IMR-90 (cell line): ENCODE results near the gene HSPG2. TPM values are rescaled to one million over a fixed set of nuclear protein-coding genes. Genes with fewer than 3 reads are reported as not detected.

Experiments used
- ATAC-seq: fragments of 200-7000 bp; cut with Tn5 transposase; 2 replicates; pipeline ENCODE4 v1.9.1; 2020; ENCODE audit warnings: low read depth, mild to moderate bottlenecking, moderate library complexity
- BruUV-seq: library from RNA; stranded (reverse); fragments of 400-500 nt; replicated peaks from 2 replicates; lab custom pipeline; 2021; lab: Mats Ljungman, UMichigan
- CTCF ChIA-PET: fragments of 300-600 bp; formaldehyde crosslinking; extraction: SDS; loops from one replicate; lab custom pipeline; 2021; ENCODE audit warnings: antibody characterized with exemption; lab: Yijun Ruan, JAX
- POLR2A ChIA-PET: fragments of 300-600 bp; sonication (Branson Sonifier 250); formaldehyde crosslinking; loops from one replicate; lab custom pipeline; 2022; ENCODE audit warnings: antibody characterized with exemption; ENCODE audit not compliant: unreplicated experiment; lab: Charles Lee
- DNase-seq: peaks from one replicate; pipeline ENCODE4 v3.0.0; 2013
- H2AFZ ChIP-seq: replicated peaks from 2 replicates; pipeline ENCODE3; 2013; ENCODE audit warnings: low read length, mild to moderate bottlenecking; ENCODE audit not compliant: poor library complexity
- H2AK5ac ChIP-seq: 2 replicates; pipeline ENCODE4 v1.6.1; 2013; ENCODE audit warnings: low read depth, low read length, inconsistent platforms
- H2AK9ac ChIP-seq: replicated peaks from 2 replicates; pipeline ENCODE3; 2013; ENCODE audit warnings: mild to moderate bottlenecking, low read depth, low read length, moderate library complexity; ENCODE audit not compliant: poor library complexity
- H2BK120ac ChIP-seq: 2 replicates; pipeline ENCODE4 v1.6.1; 2013; ENCODE audit warnings: low read depth, low read length, inconsistent platforms
- H2BK15ac ChIP-seq: 3 replicates; pipeline ENCODE4 v1.6.1; 2013; ENCODE audit warnings: low read depth, low read length, inconsistent platforms
- H2BK20ac ChIP-seq: 2 replicates; pipeline ENCODE4 v1.6.1; 2013; ENCODE audit warnings: low read depth, mild to moderate bottlenecking, inconsistent platforms, low read length, moderate library complexity
- H2BK5ac ChIP-seq: 2 replicates; pipeline ENCODE4 v1.6.1; 2013; ENCODE audit warnings: mild to moderate bottlenecking, low read depth, low read length, inconsistent platforms; ENCODE audit not compliant: poor library complexity, severe bottlenecking
- H3K14ac ChIP-seq: replicated peaks from 2 replicates; pipeline ENCODE4 v1.6.1; 2013; ENCODE audit warnings: low read depth, low read length, inconsistent platforms
- H3K18ac ChIP-seq: 2 replicates; pipeline ENCODE4 v1.6.1; 2013; ENCODE audit warnings: low read depth, low read length, control low read depth
- H3K23ac ChIP-seq: 2 replicates; pipeline ENCODE4 v1.6.1; 2013; ENCODE audit warnings: low read depth, low read length, inconsistent platforms
- H3K27ac ChIP-seq: 2 replicates; pipeline ENCODE4 v1.5.1; 2013; ENCODE audit warnings: mild to moderate bottlenecking, control low read depth, low read length; ENCODE audit not compliant: insufficient read depth
- H3K27me3 ChIP-seq: 2 replicates; pipeline ENCODE4 v1.6.1; 2013; ENCODE audit warnings: low read length; ENCODE audit not compliant: control insufficient read depth, insufficient read depth
- H3K36me3 ChIP-seq: 2 replicates; pipeline ENCODE4 v1.6.1; 2013; ENCODE audit warnings: low read length, mixed read lengths; ENCODE audit not compliant: control insufficient read depth, insufficient read depth
- H3K4ac ChIP-seq: 2 replicates; pipeline ENCODE4 v1.6.1; 2013; ENCODE audit warnings: low read depth, low read length, inconsistent platforms
- H3K4me1 ChIP-seq: 2 replicates; pipeline ENCODE4 v1.6.1; 2013; ENCODE audit warnings: low read length, mixed read lengths; ENCODE audit not compliant: control insufficient read depth, insufficient read depth
- H3K4me2 ChIP-seq: 2 replicates; pipeline ENCODE4 v1.6.1; 2013; ENCODE audit warnings: low read depth, mild to moderate bottlenecking, control low read depth, low read length, moderate library complexity
- H3K4me3 ChIP-seq: 2 replicates; pipeline ENCODE4 v1.5.1; 2013; ENCODE audit warnings: low read depth, mild to moderate bottlenecking, control low read depth, low read length, moderate library complexity; ENCODE audit not compliant: insufficient read depth
- H3K56ac ChIP-seq: 2 replicates; pipeline ENCODE4 v1.6.1; 2013; ENCODE audit warnings: low read length, inconsistent platforms; ENCODE audit not compliant: insufficient read depth; ENCODE audit errors: extremely low read depth
- H3K79me1 ChIP-seq, 2 experiments: 2 replicates each; pipeline ENCODE4 v1.6.1; 2013; ENCODE audit warnings: low read length in 2 of 2, inconsistent platforms in 1 of 2, low read depth in 1 of 2
- H3K9ac ChIP-seq: 2 replicates; pipeline ENCODE4 v1.6.1; 2013; ENCODE audit warnings: low read depth, low read length, control low read depth
- H3K9me1 ChIP-seq: 2 replicates; pipeline ENCODE4 v1.6.1; 2013; ENCODE audit warnings: low read length, inconsistent platforms; ENCODE audit not compliant: insufficient read depth
- H3K9me3 ChIP-seq: 2 replicates; pipeline ENCODE4 v1.6.1; 2013; ENCODE audit warnings: low read length; ENCODE audit not compliant: control insufficient read depth, insufficient read depth
- H4K20me1 ChIP-seq: 2 replicates; pipeline ENCODE4 v1.6.1; 2013; ENCODE audit warnings: low read length, inconsistent platforms; ENCODE audit not compliant: insufficient read depth
- H4K5ac ChIP-seq: 2 replicates; pipeline ENCODE4 v1.6.1; 2013; ENCODE audit warnings: mild to moderate bottlenecking, low read depth, low read length, control low read depth
- H4K8ac ChIP-seq, 2 experiments: 2 replicates each; pipeline ENCODE4 v1.6.1; 2013; ENCODE audit warnings: low read depth in 2 of 2, low read length in 2 of 2, control low read depth in 1 of 2, inconsistent platforms in 1 of 2
- H4K91ac ChIP-seq: 2 replicates; pipeline ENCODE4 v1.6.1; 2013; ENCODE audit warnings: low read depth, low read length, inconsistent platforms; ENCODE audit not compliant: insufficient read depth
- CHD1 ChIP-seq: IDR thresholded peaks from 2 replicates; pipeline ENCODE4 v1.6.1; 2012; ENCODE audit warnings: low read depth, low read length, improper control_type of control experiment
- ELK1 ChIP-seq: fragments of 150-350 bp; IDR thresholded peaks from 2 replicates; pipeline ENCODE4 v1.6.1; 2016; ENCODE audit warnings: low read depth, mild to moderate bottlenecking, low read length, moderate library complexity, borderline replicate concordance
- MAFK ChIP-seq: IDR thresholded peaks from 2 replicates; pipeline ENCODE4 v1.6.1; 2012; ENCODE audit warnings: low read depth, low read length, improper control_type of control experiment
- MAZ ChIP-seq: IDR thresholded peaks from 2 replicates; pipeline ENCODE4 v1.6.1; 2012; ENCODE audit warnings: low read depth, mild to moderate bottlenecking, low read length, improper control_type of control experiment, moderate library complexity, borderline replicate concordance
- POLR2A ChIP-seq: IDR thresholded peaks from 2 replicates; pipeline ENCODE4 v1.6.1; 2012; ENCODE audit warnings: mild to moderate bottlenecking, low read depth, low read length
- RAD21 ChIP-seq: IDR thresholded peaks from 2 replicates; pipeline ENCODE4 v1.6.1; 2012; ENCODE audit warnings: low read length, improper control_type of control experiment
- RCOR1 ChIP-seq: IDR thresholded peaks from 2 replicates; pipeline ENCODE4 v1.6.1; 2012; ENCODE audit warnings: mild to moderate bottlenecking, low read length, improper control_type of control experiment; ENCODE audit not compliant: insufficient replicate concordance
- WGBS, 2 experiments: methylation state at CpG; one replicate each; pipeline versions ENCODE4 v1.1.5 to v1.1.7; 2013; ENCODE audit warnings: missing lambda C conversion rate in 2 of 2; ENCODE audit not compliant: insufficient read length in 1 of 2; ENCODE audit errors: extremely low coverage in 2 of 2; 5-methylcytosine and 5-hydroxymethylcytosine counted together
- dilution Hi-C: fragments of 300-500 bp; cut with HindIII; formaldehyde crosslinking; loops from one replicate; pipeline ENCODE4 v1.14.3; 2018; ENCODE audit warnings: low sequenced_read_pairs; ENCODE audit not compliant: unreplicated experiment
- in situ Hi-C: fragments of 300-500 bp; cut with MboI; formaldehyde crosslinking; loops from 3 replicates; pipeline ENCODE4 v1.14.3; 2019; ENCODE audit warnings: low sequenced_read_pairs, inconsistent platforms, mixed read lengths
- intact Hi-C: fragments of 100-400 bp; cut with micrococcal nuclease; formaldehyde crosslinking; loops from 2 replicates; pipeline ENCODE4 v1.10.0; 2022
- polyA plus RNA-seq, 3 experiments: library from polyadenylated mRNA; depleted of rRNA; stranded (reverse); fragments of >200 nt; gene quantifications; 2 replicates each; pipeline ENCODE4 v1.2.3, GENCODE V29; 2012; ENCODE audit warnings: low replicate concordance in 1 of 3
- total RNA-seq: library from RNA; depleted of rRNA; stranded (reverse); fragments of >200 nt; gene quantifications from 2 replicates; pipeline ENCODE4 v1.2.3, GENCODE V29; 2012

Gene HSPG2
- total and polyA plus RNA-seq, 2 of the 4 experiments (the other 2 are of a cell fraction), result 15.8 to 94.0 TPM

- ChIA-PET CTCF (no interaction called here), POLR2A (no interaction called here)
- no peak for TF ChIP-seq MAFK
- no peak for TF ChIP-seq RCOR1
- no peak for TF ChIP-seq MAZ
- TF ChIP-seq CHD1, result no peak
- TF ChIP-seq RAD21, result no peak
- no peak for TF ChIP-seq ELK1
- TF ChIP-seq POLR2A, result no peak
- no peak overlapping the region for H3K9ac ChIP-seq
- no peak overlapping the region; the same call in 1 of the 2 replicates for H4K91ac ChIP-seq
- no peak overlapping the region for H3K4me2 ChIP-seq
- no peak overlapping the region for H3K4me3 ChIP-seq
- H3K9me1 ChIP-seq, result peaks cover 14% of the 10 kb centered on the region
- H3K4me1 ChIP-seq, result peaks cover 27% of the 10 kb centered on the region
- no peak overlapping the region for H2BK120ac ChIP-seq
- in situ Hi-C loops, result no loop called here
- no peaks in the 10 kb centered on the region for H3K27me3 ChIP-seq
- H3K79me1 ChIP-seq, result peaks cover 44 to 89% of the 10 kb centered on the region in 2 experiments
- no peak for DNase-seq
- peaks cover 22% of the 10 kb centered on the region for H4K20me1 ChIP-seq
- H3K56ac ChIP-seq, result no peak overlapping the region
- peaks cover 2% of the 10 kb centered on the region for H3K36me3 ChIP-seq
- peak overlapping the region; percentile 82 for H2AK9ac ChIP-seq
- no peak overlapping the region for H3K27ac ChIP-seq
- no peak overlapping the region for H3K18ac ChIP-seq
- H2AFZ ChIP-seq, result no peak overlapping the region
- no peak overlapping the region for H2AK5ac ChIP-seq
- H4K5ac ChIP-seq, result no peak overlapping the region
- peak overlapping the region in 1 of 2 experiments; percentile 52; a peak in 1 of 4 replicates for H4K8ac ChIP-seq
- dilution Hi-C loops, result no loop called here
- H3K9me3 ChIP-seq, result no peaks in the 10 kb centered on the region
- WGBS, 2 experiments, result 63% methylated on average over 4 of the region's 21 CpGs; no CpG with 5 or more reads in 1 of the 2 experiments
- intact Hi-C loops, result loop anchor here (5.0 kb wide), 2 partner anchors 47 to 217 kb away; no protein-coding TSS in a partner anchor
- H3K4ac ChIP-seq, result no peak overlapping the region
- BruUV-seq, result no TSS peak
- H2BK5ac ChIP-seq, result no peak overlapping the region
- H2BK20ac ChIP-seq, result no peak overlapping the region
- no peak overlapping the region for H2BK15ac ChIP-seq
- 0 out of 2 replicates have a peak overlapping the region, but pooled peaks have one; percentile 34 for H3K14ac ChIP-seq
- H3K23ac ChIP-seq, result no peak overlapping the region
- ATAC-seq, result no peak
Measured at GRCh38 chr1:21914880-21915640, 22.1 kb downstream of the HSPG2 start.
